ENCODE measurements around the gene USPL1. TPM values are rescaled to one million over a fixed set of nuclear protein-coding genes. Genes with fewer than 3 reads are reported as not detected.
"Not testable (repeated sequence)": the region's sequence is repeated elsewhere in the genome, so short reads cannot be mapped to it uniquely, and the experiment has no call there.

USPL1 gene
- total and polyA plus RNA-seq, 2 of the 13 experiments (the other 11 are each of a cell fraction or from before 2014, with no cell fraction given): 13.7 to 15.9 TPM

GRCh38 chr13:30605052-30605451, 12.7 kb upstream of the USPL1 start:
- 73% methylated on average over 7 of the region's 7 CpGs for WGBS (ENCODE audit: low lambda C conversion rate)
- H3K9me3 ChIP-seq (ENCODE audit: low read length): no peaks in the 10 kb centered on the region
- intact Hi-C loops (cut with micrococcal nuclease; ENCODE audit: unreplicated experiment) (no loop called here), in situ Hi-C loops (cut with HindIII; ENCODE audit: extremely low pct_ligation_motif_present, low pct_unique_long_range_greater_than_20kb) (no loop called here)
- no peaks in the 10 kb centered on the region for H3K79me2 ChIP-seq (ENCODE audit: insufficient read depth, low read length)
- no TSS peak for BruUV-seq (replicated peaks)
- DNase-seq (ENCODE audit: low spot score) (no peak), FAIRE-seq (no peak), ATAC-seq (no peak)
- H4K20me1 ChIP-seq (ENCODE audit: insufficient read depth, low read length): no peaks in the 10 kb centered on the region
- no peak overlapping the region for H3K27ac ChIP-seq (ENCODE audit: extremely low read length, insufficient read depth, low read length)
- H2AFZ ChIP-seq (ENCODE audit: low read length): no peak overlapping the region
- TF ChIP-seq SCMH1 (CRISPR knock-in tag; IDR thresholded peaks at IDR 0.05; ENCODE audit: borderline replicate concordance) (no peak), KLF9 (CRISPR knock-in tag; IDR thresholded peaks at IDR 0.05; ENCODE audit: low read depth) (no peak), ZNF572 (CRISPR knock-in tag; IDR thresholded peaks at IDR 0.05) (no peak), ZSCAN20 (CRISPR knock-in tag; IDR thresholded peaks at IDR 0.05; ENCODE audit: borderline replicate concordance) (no peak), TFE3 (CRISPR knock-in tag; IDR thresholded peaks at IDR 0.05) (no peak), MXD1 (CRISPR knock-in tag; IDR thresholded peaks at IDR 0.05) (no peak), GRHL1 (CRISPR knock-in tag; conservative IDR thresholded peaks at IDR 0.05) (no peak)
- H3K4me1 ChIP-seq (ENCODE audit: insufficient read depth, low read length): no peaks in the 10 kb centered on the region
- no peak overlapping the region for H3K9ac ChIP-seq (ENCODE audit: insufficient read depth, low read depth, low read length)
- ChIA-PET POLR2A (interaction anchor here (1.7 kb wide), 1 partner anchor 12 kb away, joined by 5 read pairs; the partner anchor contains the start of gene USPL1), CTCF (ENCODE audit: low intra/inter-chr PET ratio, low total read pairs) (no interaction called here)
- no peaks in the 10 kb centered on the region for H3K36me3 ChIP-seq (replicated peaks in 1 of 2; ENCODE audit: control insufficient read depth in 1 of 2, insufficient read depth in 2 of 2, low read length in 2 of 2)
- H3K4me2 ChIP-seq (ENCODE audit: low read depth, low read length): no peak overlapping the region
- no peak overlapping the region for H3K4me3 ChIP-seq (replicated peaks in 1 of 3; ENCODE audit: insufficient read depth in 1 of 3, low read depth in 2 of 3, low read length in 3 of 3)
- no peaks in the 10 kb centered on the region for H3K27me3 ChIP-seq (ENCODE audit: control insufficient read depth in 1 of 2, insufficient read depth in 2 of 2, low read length in 2 of 2)

DNA sequence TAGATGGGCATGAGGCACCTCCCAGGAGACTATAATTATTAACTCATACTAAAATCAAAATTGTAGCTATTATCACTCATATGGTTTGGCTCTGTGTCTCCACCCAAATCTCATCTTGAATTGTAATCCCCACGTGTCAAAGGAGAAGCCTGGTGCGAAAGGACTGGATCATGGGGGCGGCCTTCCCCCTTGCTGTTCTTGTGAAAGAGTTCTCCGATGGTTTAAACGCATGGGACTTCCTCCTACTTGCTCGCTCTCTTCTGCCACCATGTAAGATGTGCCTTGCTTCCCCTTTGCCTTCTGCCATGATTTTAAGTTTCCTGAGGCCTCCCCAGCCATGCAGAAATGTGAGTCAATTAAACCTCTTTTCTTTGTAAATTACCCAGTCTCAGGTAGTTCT, 10.5 kb upstream of the USPL1 start:
- in situ Hi-C loops (cut with HindIII; ENCODE audit: extremely low pct_ligation_motif_present, low pct_unique_long_range_greater_than_20kb); POLR2A ChIA-PET; CTCF ChIA-PET (ENCODE audit: low intra/inter-chr PET ratio, low total read pairs): not testable (repeated sequence)

More for the DNA sequence above, 10.5 kb upstream of the USPL1 start:
- FAIRE-seq; ATAC-seq; H3K9me3 ChIP-seq (ENCODE audit: low read length); H3K4me1 ChIP-seq (ENCODE audit: insufficient read depth, low read length); DNase-seq (ENCODE audit: low spot score); H3K79me2 ChIP-seq (ENCODE audit: insufficient read depth, low read length); H3K4me3 ChIP-seq (replicated peaks in 1 of 3; ENCODE audit: insufficient read depth in 1 of 3, low read depth in 2 of 3, low read length in 3 of 3); H3K4me2 ChIP-seq (ENCODE audit: low read depth, low read length); H2AFZ ChIP-seq (ENCODE audit: low read length); H3K27ac ChIP-seq (ENCODE audit: extremely low read length, insufficient read depth, low read length); H3K9ac ChIP-seq (ENCODE audit: insufficient read depth, low read depth, low read length); intact Hi-C loops (cut with micrococcal nuclease; ENCODE audit: unreplicated experiment); H3K36me3 ChIP-seq (replicated peaks in 1 of 2; ENCODE audit: control insufficient read depth in 1 of 2, insufficient read depth in 2 of 2, low read length in 2 of 2); H3K27me3 ChIP-seq (ENCODE audit: control insufficient read depth in 1 of 2, insufficient read depth in 2 of 2, low read length in 2 of 2); BruUV-seq (replicated peaks); H4K20me1 ChIP-seq (ENCODE audit: insufficient read depth, low read length): not testable (repeated sequence)
- WGBS (ENCODE audit: low lambda C conversion rate): 94% methylated on average over 6 of the region's 6 CpGs
